Stromal cell of bone marrow (primary cell): ENCODE data around the gene LPGAT1.

Source experiments
- DNase-seq: peaks from one replicate; pipeline ENCODE4 v3.0.0-alpha.2; 2012; ENCODE audit warnings: low read depth

LPGAT1 gene

GRCh38 chr1:211762206-211762605 lies 68.4 kb downstream of the LPGAT1 start:
- DNase-seq: no peak

GRCh38 chr1:211761400-211761799 lies 69.2 kb downstream of the LPGAT1 start:
- DNase-seq: no peak

GRCh38 chr1:211756471-211757020 lies 74.0 kb downstream of the LPGAT1 start:
- DNase-seq: no peak

GRCh38 chr1:211753649-211754251 lies 76.8 kb downstream of the LPGAT1 start:
- no peak for DNase-seq

- DNase-seq: no peak
Measured at GRCh38 chr1:211752951-211753486, 77.5 kb downstream of the LPGAT1 start.

- no peak for DNase-seq
Measured at GRCh38 chr1:211752317-211752716, 78.2 kb downstream of the LPGAT1 start.

- no peak for DNase-seq
Measured at GRCh38 chr1:211751438-211751837, 79.1 kb downstream of the LPGAT1 start.

- no peak for DNase-seq
Measured at GRCh38 chr1:211750599-211750998, 80.0 kb downstream of the LPGAT1 start.

GRCh38 chr1:211749251-211749650 lies 81.3 kb downstream of the LPGAT1 start:
- DNase-seq: no peak

GRCh38 chr1:211748810-211749209 lies 81.8 kb downstream of the LPGAT1 start:
- no peak for DNase-seq

GRCh38 chr1:211742889-211743529 lies 87.6 kb downstream of the LPGAT1 start:
- DNase-seq: no peak

GRCh38 chr1:211742272-211742671 lies 88.3 kb downstream of the LPGAT1 start:
- DNase-seq: no peak

GRCh38 chr1:211741788-211742187 lies 88.8 kb downstream of the LPGAT1 start:
- DNase-seq: no peak

- no peak for DNase-seq
Measured at GRCh38 chr1:211741116-211741515, 89.4 kb downstream of the LPGAT1 start.

GRCh38 chr1:211739671-211740411 lies 90.7 kb downstream of the LPGAT1 start:
- no peak for DNase-seq

GRCh38 chr1:211738691-211739301 lies 91.8 kb downstream of the LPGAT1 start:
- no peak for DNase-seq

- DNase-seq: no peak
Measured at GRCh38 chr1:211738096-211738690, 92.4 kb downstream of the LPGAT1 start.

- DNase-seq: no peak
Measured at GRCh38 chr1:211737115-211738035, 93.2 kb downstream of the LPGAT1 start.

GRCh38 chr1:211736351-211736915 lies 94.1 kb downstream of the LPGAT1 start:
- no peak for DNase-seq
